GM12878 (cell line): Measurements from ENCODE around the gene RETN. TPM values are rescaled to one million over a fixed set of nuclear protein-coding genes. Genes with fewer than 3 reads are reported as not detected.

Experiments
- CEBPZ ChIP-seq: fragments of 150-350 bp; IDR thresholded peaks from 2 replicates; pipeline ENCODE4 v1.6.1; 2016; ENCODE audit warnings: low read depth, low read length
- E2F4 ChIP-seq: IDR thresholded peaks from 2 replicates; pipeline ENCODE4 v1.6.1; 2012; ENCODE audit warnings: low read depth, low read length, improper control_type of control experiment
- EP300 ChIP-seq, 2 experiments: fragments of 150-350 bp in 1 of 2; IDR thresholded peaks; 2 replicates each; pipeline ENCODE4 v1.6.1; 2011 to 2012; ENCODE audit warnings: low read depth in 2 of 2, low read length in 2 of 2, borderline replicate concordance in 1 of 2, improper control_type of control experiment in 1 of 2, inconsistent platforms in 1 of 2; ENCODE audit not compliant: control insufficient read depth in 1 of 2
- KLF5 ChIP-seq: fragments of 450-650 bp; IDR thresholded peaks from 2 replicates; pipeline ENCODE4 v1.6.1; 2014; ENCODE audit warnings: mild to moderate bottlenecking; ENCODE audit not compliant: partially characterized antibody
- NR2F1 ChIP-seq: fragments of 450-650 bp; conservative IDR thresholded peaks from 2 replicates; pipeline ENCODE4 v1.6.1; 2017; ENCODE audit warnings: mild to moderate bottlenecking
- PRDM15 ChIP-seq: fragments of 450-650 bp; formaldehyde crosslinking; IDR thresholded peaks from 2 replicates; pipeline ENCODE4 v1.4.0; 2020; ENCODE audit warnings: mild to moderate bottlenecking, moderate library complexity
- STAT3 ChIP-seq: IDR thresholded peaks from 2 replicates; pipeline ENCODE4 v1.6.1; 2011; ENCODE audit warnings: low read depth, low read length, improper control_type of control experiment
- polyA plus RNA-seq, 11 experiments: library from polyadenylated mRNA; depleted of rRNA in 4 of 11; unstranded in 6 of 11; stranded (reverse) in 5 of 11; fragments of >200 nt; fragmentation: Nextera tagmentation in 4 of 11; fragmentation: Illumina TruSeq in 1 of 11; extraction: Ambion mirVana in 4 of 11; extraction: Trizol in 1 of 11; gene quantifications; 1 replicate in 1 of 11; 2 replicates in 10 of 11; pipeline versions ENCODE4 v1.2.1 to v1.2.3, GENCODE V29; 2011 to 2016; ENCODE audit warnings: inconsistent platforms in 2 of 11, missing spikeins in 2 of 11, low read depth in 1 of 11
- total RNA-seq, 4 experiments: library from RNA; depleted of rRNA in 3 of 4; stranded (reverse); fragments of >200 nt in 3 of 4; fragmentation: Illumina TruSeq in 1 of 4; extraction: Trizol in 1 of 4; gene quantifications; 2 replicates each; pipeline versions ENCODE4 v1.2.1 to v1.2.3, GENCODE V29; 2013 to 2021

Gene RETN
- total and polyA plus RNA-seq, 10 of the 15 experiments (the other 5 are each of a cell fraction or from before 2014, with no cell fraction given), result 0.26 TPM; not detected in 9

DNA sequence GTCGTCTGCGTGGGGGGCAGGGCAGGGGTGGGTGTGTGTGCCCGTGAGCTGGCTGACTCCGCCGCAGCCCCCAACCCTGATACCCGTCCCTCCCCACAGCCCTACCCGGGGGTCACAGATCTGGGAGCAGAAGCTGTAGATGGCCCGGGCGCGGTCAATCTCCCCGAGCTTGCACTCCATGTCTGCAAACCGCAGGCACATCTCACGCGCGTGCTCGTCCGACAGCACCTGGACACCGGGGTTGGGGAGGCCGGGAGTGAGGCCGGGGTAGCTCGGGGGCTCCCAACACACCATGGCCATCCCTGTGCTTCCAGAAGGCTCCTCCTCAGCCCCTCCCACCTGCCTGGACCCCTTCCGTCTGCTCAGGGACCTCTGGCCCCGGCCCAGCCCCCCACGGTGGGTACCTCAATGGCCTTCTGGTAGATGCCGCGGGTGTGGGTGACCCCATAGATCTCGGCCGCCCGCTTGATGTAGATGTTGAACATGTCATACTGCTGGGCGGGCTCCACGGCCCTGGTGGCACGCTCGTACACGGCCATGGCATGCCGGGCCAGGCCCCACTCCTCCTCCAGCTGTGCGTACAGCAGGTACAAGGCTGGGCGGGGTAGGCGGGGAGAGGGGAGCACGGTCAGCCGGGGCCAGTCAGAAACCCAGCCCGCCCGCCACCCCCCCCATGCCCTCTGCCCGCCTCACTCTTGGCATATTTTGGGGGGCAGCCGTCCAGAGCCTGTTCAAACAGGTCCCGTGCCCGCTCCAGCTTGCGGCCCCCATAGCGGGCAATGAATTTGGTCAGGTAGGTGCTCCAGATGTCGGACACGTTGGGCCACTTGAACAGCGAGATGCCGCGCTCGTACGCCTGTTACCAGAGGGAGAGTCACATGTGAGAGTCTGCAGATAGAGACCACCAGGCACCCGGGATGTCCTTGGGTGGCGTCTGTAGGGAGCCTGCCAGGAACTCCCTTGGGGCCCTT is 48.1 kb upstream of the RETN start (continued):
- TF ChIP-seq PRDM15 (CRISPR knock-in tag), result no peak
- TF ChIP-seq EP300 (IDR thresholded peaks at IDR 0.05; ENCODE audit: borderline replicate concordance in 1 of 2, control insufficient read depth in 1 of 2, low read depth in 2 of 2, low read length in 2 of 2), result no peak
- no peak for TF ChIP-seq E2F4
- no peak for TF ChIP-seq CEBPZ
- TF ChIP-seq STAT3, result no peak
- TF ChIP-seq KLF5, result no peak
- no peak for TF ChIP-seq NR2F1
- TF ChIP-seq, all 136 proteins: peak for 0
